Head of caudate nucleus (tissue), 42 donors: ENCODE data around the gene PLK4.

Source experiments
- DNase-seq, 42 donors: peaks; one replicate each; pipeline versions ENCODE4 v3.0.0 to v3.0.0-alpha.2; 2020 to 2021; ENCODE audit warnings: mixed read lengths in 7 of 42
- intact Hi-C: fragments of 100-400 bp; cut with DNase I; formaldehyde crosslinking; loops from one replicate; pipeline ENCODE4 v1.15.0; 2022

Gene PLK4

DNA sequence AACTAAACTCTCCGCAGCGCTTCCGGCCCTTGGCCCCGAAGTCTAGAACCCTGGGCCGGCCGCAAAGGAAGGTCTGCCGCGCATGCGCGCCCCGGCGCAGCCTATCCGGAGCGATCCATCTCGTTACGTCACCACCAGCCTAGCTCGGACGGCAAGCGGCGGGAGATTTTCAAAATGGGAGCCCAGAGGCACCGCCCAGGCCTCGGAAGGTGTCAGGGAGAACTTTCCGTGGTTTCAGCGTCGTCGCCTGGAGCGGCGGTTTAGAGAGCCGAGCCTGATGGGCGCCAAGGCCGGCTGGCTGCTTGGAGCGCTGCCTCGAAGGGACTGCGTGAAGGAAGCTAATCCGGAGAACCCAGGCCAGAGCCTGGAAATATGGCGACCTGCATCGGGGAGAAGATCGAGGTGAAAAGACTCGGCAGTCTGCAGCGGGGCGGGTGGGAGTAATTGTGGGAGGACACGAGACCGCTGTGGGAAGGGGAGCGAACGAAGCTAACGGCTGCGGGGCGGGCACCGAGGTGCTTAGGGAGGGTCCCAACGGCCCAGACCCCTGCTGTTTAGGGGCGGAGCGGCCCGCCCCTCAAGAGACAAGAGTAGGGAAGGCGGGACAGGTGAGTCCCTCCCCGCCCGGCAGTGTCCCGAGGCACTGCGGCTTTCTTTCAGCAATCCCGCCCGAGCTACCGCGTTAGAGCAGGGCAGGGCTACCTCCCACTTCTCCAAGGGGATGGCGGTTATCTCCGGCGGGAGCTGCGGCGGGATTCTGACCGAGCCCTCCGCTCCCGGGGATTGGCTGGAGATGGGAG, at the start of gene PLK4:
TSS of gene PLK4 (plus strand) at position 131 of the 800 bp plus-strand sequence. CDS start at position 373, 242 bp downstream.
- DNase-seq, result peak; percentile 88 to 98 (median 94)
- intact Hi-C loops, result no loop called here

GRCh38 chr4:127832585-127832984, 48.1 kb upstream of the PLK4 start:
- DNase-seq, result no peak

DNA sequence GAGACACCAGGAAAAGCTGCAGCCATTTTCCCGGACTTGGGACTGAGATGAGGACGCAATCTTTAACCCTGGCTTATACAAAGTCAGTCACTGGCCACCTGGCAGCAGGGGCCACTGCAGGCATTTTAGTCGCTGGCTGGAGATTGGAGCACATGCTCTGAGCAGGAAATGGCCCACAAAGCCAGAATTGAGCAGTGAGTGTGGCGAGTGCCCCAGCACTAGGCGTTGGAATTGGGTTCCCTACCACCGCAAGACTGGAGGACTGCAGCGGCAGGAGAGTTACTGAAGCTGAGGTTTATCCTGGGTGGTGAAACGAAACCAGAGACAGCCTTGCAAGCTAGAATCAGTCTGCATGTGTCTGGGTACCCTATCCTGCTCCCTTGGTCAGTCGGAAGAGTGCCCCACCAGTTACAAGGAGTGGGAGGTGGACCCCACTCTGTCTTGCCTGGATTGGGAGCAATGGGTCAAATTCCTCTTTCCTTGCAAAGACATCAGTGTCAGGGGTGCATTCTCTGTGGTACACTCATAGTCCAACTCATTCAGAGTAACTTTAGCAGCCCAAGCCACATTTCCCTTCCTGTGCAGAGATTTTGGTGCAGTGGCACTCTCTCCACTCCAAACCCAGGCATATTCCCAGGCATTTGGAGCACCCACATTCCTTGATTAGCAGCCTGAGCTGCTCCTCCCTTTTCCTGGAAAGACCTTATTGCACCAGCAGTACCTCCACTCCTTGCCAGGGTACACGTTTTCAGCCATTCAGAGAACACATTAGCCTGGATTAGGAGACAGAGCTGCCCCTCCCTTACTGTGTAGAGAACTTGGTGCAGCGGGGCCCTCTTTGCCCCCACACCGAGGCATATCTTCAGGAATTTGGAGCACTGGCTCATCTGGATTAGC, 36.7 kb upstream of the PLK4 start:
- intact Hi-C loops, result no loop called here
- no peak for DNase-seq

More at GRCh38 chr4:127832585-127832984, 48.1 kb upstream of the PLK4 start:
- intact Hi-C loops, result no loop called here

GRCh38 chr4:127844601-127845116, 36.0 kb upstream of the PLK4 start:
- intact Hi-C loops, result no loop called here
- peak in 22 of 42 donors; percentile 8 to 75 (median 30) for DNase-seq

DNA sequence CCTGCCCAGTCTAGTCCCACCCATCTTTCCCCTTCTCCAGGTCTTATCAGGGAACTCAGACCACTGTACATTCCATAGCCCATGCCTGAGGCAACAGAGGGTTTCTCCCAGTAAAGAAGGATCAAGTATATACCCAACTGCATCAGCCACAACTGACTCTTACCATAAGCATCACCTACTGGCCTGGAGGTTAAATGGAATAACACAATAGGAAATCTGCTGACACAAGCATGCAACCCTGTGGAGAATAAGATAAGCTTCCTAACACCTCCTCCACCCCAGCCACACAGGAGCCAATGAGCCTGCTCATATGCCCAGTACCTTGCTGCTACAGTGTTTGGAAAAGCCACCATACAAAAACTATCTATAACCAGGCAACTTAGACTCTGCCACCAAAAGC, 34.6 kb upstream of the PLK4 start:
- intact Hi-C loops, result no loop called here

DNA sequence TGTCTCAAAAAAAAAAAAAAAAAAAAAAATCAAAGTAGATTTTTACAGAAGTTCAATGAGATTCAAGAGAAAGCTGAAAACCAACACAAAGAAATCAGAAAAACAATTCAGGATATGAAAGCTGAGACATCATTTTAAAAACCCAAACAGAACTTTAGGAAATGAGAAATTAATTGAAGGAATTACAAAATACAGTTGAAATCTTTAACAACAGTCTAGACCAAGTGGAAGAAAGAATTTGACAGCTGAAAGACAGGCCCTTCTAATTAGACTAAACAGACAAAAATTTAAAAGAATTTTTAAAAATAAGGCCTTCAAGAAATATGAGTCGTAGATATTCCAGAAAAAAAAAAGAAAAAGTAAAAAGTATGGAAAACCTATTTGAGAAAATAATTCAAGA, 33.9 kb upstream of the PLK4 start:
- DNase-seq, result no peak
- intact Hi-C loops, result no loop called here

More for the DNA sequence above, 34.6 kb upstream of the PLK4 start:
- no peak for DNase-seq

DNA sequence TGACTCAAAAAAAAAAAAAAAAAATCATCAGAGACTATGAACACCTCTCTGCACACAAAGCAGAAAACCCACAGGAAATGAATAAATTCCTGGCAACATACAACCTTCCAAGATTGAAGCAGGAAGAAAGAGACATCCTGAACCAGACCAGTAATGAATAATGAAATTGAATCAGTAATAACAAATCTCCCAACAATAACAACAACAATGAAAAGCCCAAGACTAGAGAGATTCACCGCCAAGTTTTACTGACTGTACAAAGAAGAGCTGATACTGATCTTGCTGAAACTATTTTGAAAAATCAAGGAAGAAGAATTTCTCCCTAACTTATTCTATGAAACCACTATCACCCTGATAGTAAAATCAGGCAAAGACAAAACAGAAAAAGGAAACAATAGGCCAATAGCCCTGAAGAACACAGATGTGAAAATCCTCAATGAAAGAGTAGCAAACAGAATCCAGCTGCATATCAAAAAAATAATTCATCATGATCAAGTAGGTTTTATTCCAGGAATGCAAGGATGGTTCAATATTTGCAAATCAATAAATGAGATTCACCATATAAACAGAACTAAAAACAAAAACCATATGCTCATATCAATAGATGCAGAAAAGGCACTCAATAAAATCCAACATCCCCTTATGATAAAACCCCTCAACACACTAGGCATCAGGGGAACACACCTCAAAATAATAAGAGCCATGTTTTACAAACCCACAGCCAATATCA, 31.0 kb upstream of the PLK4 start:
- intact Hi-C loops, result no loop called here
- DNase-seq, result no peak

GRCh38 chr4:127852661-127853060, 28.0 kb upstream of the PLK4 start:
- intact Hi-C loops, result no loop called here
- DNase-seq, result no peak

DNA sequence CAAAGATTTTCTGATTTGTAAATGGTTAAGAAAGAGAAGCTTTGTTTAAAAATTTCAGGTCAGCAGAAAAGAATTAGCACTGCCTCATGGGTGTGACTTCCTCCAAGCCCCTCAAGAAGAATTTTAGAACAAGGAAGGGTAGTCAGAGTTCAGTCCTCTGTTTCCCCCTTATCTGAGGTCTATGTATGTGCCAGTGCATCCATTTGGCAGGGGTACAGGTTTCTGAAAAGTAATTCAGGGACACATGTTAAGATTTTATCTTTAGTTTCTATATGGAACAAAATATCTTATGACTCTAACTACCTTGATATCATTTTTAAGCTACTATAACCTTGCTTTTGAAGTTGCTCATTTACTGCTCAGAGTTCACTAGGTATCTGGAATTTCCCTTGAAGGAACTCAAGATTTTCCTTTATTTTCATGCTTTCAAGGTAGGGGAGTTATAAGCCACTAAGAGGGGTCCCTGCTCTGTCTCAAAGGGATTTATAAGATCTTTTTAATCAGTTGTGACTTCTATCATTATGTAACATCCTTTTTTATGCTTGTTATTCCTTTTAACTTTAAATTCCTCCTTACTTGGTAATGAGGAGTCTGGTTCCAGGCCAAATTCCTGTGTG, 24.4 kb upstream of the PLK4 start:
- no peak for DNase-seq
- intact Hi-C loops, result no loop called here

DNA sequence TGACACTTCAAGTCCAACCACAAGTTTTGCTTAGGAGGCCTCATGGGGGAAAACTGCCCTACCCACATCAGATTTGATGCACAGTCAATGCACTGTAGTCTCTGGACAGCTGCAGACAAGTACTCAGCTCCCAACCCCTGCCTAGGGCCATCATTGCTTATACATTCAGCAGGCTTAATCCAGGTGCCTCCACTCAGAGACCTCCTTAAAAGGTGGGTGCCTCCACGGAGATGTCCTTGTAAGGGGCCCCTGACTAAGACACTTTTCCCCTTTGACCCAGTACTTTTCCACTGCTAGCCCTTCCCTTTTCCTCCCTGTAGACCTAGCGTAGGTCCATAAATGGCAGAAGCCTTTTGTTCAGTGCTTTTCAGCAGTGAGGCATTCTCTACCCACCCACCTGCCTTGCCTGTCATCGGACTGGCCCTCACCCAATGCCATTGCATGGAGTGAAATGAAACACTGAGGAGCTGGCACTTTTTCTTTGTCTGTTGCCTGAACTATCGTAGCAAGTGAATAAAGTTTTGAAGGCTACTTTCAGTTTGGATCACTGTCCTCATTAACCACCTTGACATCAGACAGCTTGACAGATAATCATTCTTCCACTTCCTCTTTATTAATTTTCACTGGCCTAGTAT, 23.8 kb upstream of the PLK4 start:
- intact Hi-C loops, result no loop called here
- DNase-seq, result no peak

DNA sequence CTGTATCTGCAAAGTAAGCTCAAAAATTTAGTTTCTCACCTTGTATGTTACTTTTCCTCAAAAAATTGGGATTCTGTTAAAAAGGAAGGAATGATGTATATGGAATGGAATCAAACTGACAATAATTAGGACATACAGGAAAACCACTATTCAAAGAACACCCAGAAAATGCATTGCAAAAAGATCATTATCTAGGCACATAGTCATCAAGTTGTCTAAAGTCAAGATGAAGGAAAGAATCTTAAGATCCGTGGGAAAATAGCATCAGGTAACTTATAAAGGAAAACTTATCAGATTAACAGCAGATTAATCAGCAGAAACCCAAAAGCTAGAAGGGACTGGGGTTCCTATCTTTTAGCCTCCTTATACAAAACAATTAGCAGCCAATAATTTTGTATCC, 23.1 kb upstream of the PLK4 start:
- intact Hi-C loops, result no loop called here

GRCh38 chr4:127868196-127868595, 12.5 kb upstream of the PLK4 start:
- no peak for DNase-seq
- intact Hi-C loops, result no loop called here

More for the DNA sequence above, 23.1 kb upstream of the PLK4 start:
- no peak for DNase-seq

DNA sequence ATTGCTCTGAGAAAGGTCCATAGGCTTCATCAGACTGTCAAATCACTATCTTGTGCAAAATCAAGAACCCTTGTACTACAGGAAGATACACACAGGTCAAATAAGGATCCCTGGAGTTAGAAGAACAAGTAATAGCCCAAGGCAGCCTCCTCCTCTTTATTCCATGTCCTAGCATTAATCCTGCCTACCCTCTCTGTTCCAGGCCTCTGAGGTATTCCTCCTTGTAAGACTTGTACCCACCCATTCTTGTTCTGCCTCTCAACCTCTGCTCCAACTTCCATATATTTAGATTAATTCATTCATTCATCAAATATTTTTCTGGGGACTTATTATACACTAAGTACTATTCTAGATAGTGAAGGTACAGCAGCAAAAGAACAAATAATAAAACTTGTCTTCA, 10.4 kb upstream of the PLK4 start:
- intact Hi-C loops, result no loop called here

DNA sequence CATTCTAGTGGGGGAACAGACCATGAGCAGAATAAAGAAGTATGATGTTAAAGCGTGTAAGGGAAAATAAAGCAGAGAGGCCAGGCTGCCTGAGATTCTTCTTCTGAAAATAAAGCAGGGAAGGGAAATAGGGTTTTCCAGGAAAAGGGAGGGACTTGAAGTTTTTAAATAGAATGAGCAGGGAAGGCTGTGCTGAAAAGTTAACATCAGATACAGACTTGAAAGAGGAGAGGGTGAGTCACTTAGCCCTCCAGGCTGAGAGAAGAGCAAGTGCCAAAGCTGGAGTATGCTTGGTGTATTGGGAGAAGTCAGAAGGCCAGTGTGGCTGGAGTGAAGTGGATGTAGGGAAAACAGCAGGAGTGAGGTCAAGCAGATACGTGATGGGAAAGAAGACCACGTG, 10.0 kb upstream of the PLK4 start:
- intact Hi-C loops, result no loop called here
- peak in 1 of 42 donors; percentile 53 for DNase-seq

More for the DNA sequence above, 10.4 kb upstream of the PLK4 start:
- no peak for DNase-seq

- no peak for DNase-seq
- intact Hi-C loops, result no loop called here
Observed at GRCh38 chr4:127875791-127876190, 4.9 kb upstream of the PLK4 start.

DNA sequence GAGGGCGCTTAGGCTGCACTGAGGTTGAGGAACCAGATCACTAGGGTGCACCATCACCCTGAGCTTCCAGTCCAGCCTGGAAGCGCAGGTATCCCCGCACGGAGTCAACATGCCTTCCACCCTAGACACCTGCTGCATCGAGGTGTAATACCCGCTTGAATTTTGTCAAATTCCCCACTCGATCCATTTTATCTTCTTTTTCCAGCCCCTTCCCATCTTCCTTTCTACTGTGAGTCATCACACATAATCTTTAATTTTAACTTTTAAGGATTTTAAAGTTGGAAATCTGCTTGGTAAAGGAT, 821 bp downstream of the PLK4 start:
- intact Hi-C loops, result no loop called here
- no peak for DNase-seq

DNA sequence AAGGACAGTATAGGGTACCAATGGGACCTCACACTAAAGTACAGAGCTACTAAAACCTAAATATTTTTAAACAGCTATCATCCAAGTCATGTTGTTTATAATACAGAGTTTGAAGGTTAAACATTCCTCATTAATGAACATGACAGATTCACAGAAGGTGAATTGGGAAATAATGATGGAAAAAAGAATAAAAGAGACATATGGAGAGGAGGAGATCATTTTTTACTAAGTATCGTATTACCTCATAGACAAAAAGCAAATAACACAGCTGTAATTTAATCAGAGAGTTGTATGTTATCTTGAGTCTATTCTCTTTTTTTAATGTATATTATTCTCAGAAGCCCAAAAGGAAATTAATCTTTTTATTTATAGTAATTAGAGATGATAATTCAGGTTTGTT, 7.9 kb downstream of the PLK4 start:
- intact Hi-C loops, result no loop called here
- no peak for DNase-seq

DNA sequence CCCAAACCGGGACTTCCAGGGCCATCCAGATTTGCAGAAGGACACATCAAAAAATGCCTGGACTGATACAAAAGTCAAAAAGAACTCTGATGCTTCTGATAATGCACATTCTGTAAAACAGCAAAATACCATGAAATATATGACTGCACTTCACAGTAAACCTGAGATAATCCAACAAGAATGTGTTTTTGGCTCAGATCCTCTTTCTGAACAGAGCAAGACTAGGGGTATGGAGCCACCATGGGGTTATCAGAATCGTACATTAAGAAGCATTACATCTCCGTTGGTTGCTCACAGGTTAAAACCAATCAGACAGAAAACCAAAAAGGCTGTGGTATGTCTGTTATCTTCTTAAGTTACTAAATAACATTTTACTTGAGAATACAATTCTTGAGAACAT, 9.2 kb downstream of the PLK4 start:
- DNase-seq, result no peak
- intact Hi-C loops, result no loop called here

DNA sequence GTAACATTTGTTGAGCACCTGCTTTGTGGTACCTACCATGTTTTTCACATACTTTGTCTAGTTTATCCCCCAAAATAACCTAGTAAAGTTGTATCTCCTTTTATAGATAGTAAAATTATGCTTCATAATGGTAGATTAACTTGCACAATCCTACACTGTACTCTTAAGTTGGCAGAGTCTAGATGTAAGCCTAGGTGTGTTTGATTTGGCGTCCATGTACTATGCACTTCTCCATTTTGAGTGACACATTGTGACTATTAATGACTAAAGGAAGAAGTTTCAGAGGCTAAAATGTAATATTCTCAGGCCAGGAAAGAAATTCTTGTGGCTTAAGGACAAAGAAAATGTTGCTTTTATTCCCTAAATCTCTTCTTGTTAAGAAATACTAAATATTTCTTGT, 15.4 kb downstream of the PLK4 start:
- no peak for DNase-seq
- intact Hi-C loops, result no loop called here
